Upper lobe of right lung (tissue), 1 donor: ENCODE results near the gene HIPK1. TPM values are rescaled to one million over a fixed set of nuclear protein-coding genes. Genes with fewer than 3 reads are reported as not detected.

ENCODE experiments used
- ATAC-seq: fragments of 200-7000 bp; cut with Tn5 transposase; one replicate; pipeline ENCODE4 v1.9.1; 2020; ENCODE audit warnings: mild to moderate bottlenecking, moderate library complexity
- DNase-seq: peaks from one replicate; pipeline ENCODE4 v3.0.0-alpha.2; 2020
- H3K27ac ChIP-seq: fragments of 200-600 bp; one replicate; pipeline ENCODE4 v1.8.0; 2022
- H3K27me3 ChIP-seq: fragments of 200-600 bp; one replicate; pipeline ENCODE4 v1.8.0; 2022; ENCODE audit warnings: mild to moderate bottlenecking
- H3K36me3 ChIP-seq: fragments of 200-600 bp; one replicate; pipeline ENCODE4 v1.8.0; 2022
- H3K4me1 ChIP-seq: fragments of 200-600 bp; one replicate; pipeline ENCODE4 v1.8.0; 2022
- H3K4me3 ChIP-seq: fragments of 200-600 bp; one replicate; pipeline ENCODE4 v1.8.0; 2022; ENCODE audit warnings: mild to moderate bottlenecking
- H3K9me3 ChIP-seq: fragments of 200-600 bp; one replicate; pipeline ENCODE4 v1.8.0; 2022
- CTCF ChIP-seq: fragments of 200-600 bp; IDR thresholded peaks from one replicate; pipeline ENCODE4 v1.8.0; 2022; ENCODE audit warnings: antibody characterized with exemption
- intact Hi-C: fragments of 100-400 bp; cut with DNase I; formaldehyde crosslinking; loops from one replicate; pipeline ENCODE4 v1.11.0; 2022
- total RNA-seq: library from RNA; stranded (reverse); fragmentation: NEBNext Ultra II Directional; extraction: Animal tissue kit (Norgen Biotek cat#: 25700); gene quantifications from one replicate; pipeline ENCODE4 v1.2.1, GENCODE V29; 2021
- donor health status: DM: no; HTN: yes; CAD: no; lungs with severe emphysema.

HIPK1 gene
- total RNA-seq, 1 donor from 2014 or later: 77.8 TPM

GRCh38 chr1:113972954-113973353, 43.8 kb downstream of the HIPK1 start:
- ATAC-seq: no peak
- Histone ChIP-seq H3K36me3 (peaks cover 73% of the 10 kb centered on the region), H3K4me3 (no peak overlapping the region), H3K9me3 (no peaks in the 10 kb centered on the region), H3K27ac (no peak overlapping the region), H3K4me1 (peaks cover 30% of the 10 kb centered on the region), H3K27me3 (no peaks in the 10 kb centered on the region)
- TF ChIP-seq CTCF: no peak
- DNase-seq: no peak
- intact Hi-C loops: no loop called here

GRCh38 chr1:113975211-113975895, 46.2 kb downstream of the HIPK1 start:
- H3K9me3 ChIP-seq: no peaks in the 10 kb centered on the region
- peak overlapping the region; percentile 59 for H3K27ac ChIP-seq
- H3K4me1 ChIP-seq: peaks cover 37% of the 10 kb centered on the region
- intact Hi-C loops: no loop called here
- peak; percentile 39 for ATAC-seq
- no peak overlapping the region for H3K4me3 ChIP-seq
- H3K27me3 ChIP-seq: no peaks in the 10 kb centered on the region
- TF ChIP-seq CTCF: no peak
- peaks cover 49% of the 10 kb centered on the region for H3K36me3 ChIP-seq
- DNase-seq: no peak

GRCh38 chr1:113976609-113977278, 47.6 kb downstream of the HIPK1 start:
- Histone ChIP-seq H3K27ac (peak overlapping the region; percentile 59), H3K27me3 (no peaks in the 10 kb centered on the region), H3K4me1 (peaks cover 37% of the 10 kb centered on the region), H3K4me3 (no peak overlapping the region), H3K9me3 (no peaks in the 10 kb centered on the region), H3K36me3 (peaks cover 36% of the 10 kb centered on the region)
- DNase-seq: no peak
- intact Hi-C loops: no loop called here
- TF ChIP-seq CTCF: peak; percentile 45
- ATAC-seq: no peak

- Histone ChIP-seq H3K36me3 (peaks cover 24% of the 10 kb centered on the region), H3K9me3 (no peaks in the 10 kb centered on the region), H3K27ac (no peak overlapping the region), H3K4me1 (peaks cover 43% of the 10 kb centered on the region), H3K4me3 (no peak overlapping the region), H3K27me3 (no peaks in the 10 kb centered on the region)
- ATAC-seq (no peak), DNase-seq (no peak)
- TF ChIP-seq CTCF: no peak
- intact Hi-C loops: no loop called here
Measured at GRCh38 chr1:113977906-113978305, 48.8 kb downstream of the HIPK1 start.

GRCh38 chr1:113978863-113979702, 50.0 kb downstream of the HIPK1 start, which contains the start of gene OLFML3:
Gene OLFML3, plus strand, starts transcription at chr1:113979474. Its CDS starts 43 bp downstream, at chr1:113979517.
- Histone ChIP-seq H3K27me3 (no peaks in the 10 kb centered on the region), H3K4me1 (peaks cover 47% of the 10 kb centered on the region), H3K36me3 (peaks cover 12% of the 10 kb centered on the region), H3K4me3 (peak within 1 kb of the TSS; percentile 40), H3K27ac (peak within 1 kb of the TSS; percentile 71), H3K9me3 (no peaks in the 10 kb centered on the region)
- DNase-seq: peak; percentile 83
- intact Hi-C loops: no loop called here
- peak; percentile 85 for ATAC-seq
- peak; percentile 70 for TF ChIP-seq CTCF
